Caco-2 (cell line): Measurements from ENCODE around the gene MPI. TPM values are rescaled to one million over a fixed set of nuclear protein-coding genes. Genes with fewer than 3 reads are reported as not detected.

ENCODE experiments used
- BruUV-seq: library from RNA; stranded (reverse); fragments of 400-500 nt; replicated peaks from 2 replicates; lab custom pipeline; 2021; lab: Mats Ljungman, UMichigan
- CTCF ChIA-PET: fragments of 300-600 bp; sonication (Branson Sonifier 250); formaldehyde crosslinking; loops from one replicate; lab custom pipeline; 2022; ENCODE audit warnings: antibody characterized with exemption; lab: Charles Lee
- POLR2A ChIA-PET: fragments of 300-600 bp; sonication (Branson Sonifier 250); formaldehyde crosslinking; loops from one replicate; lab custom pipeline; 2022; ENCODE audit warnings: antibody characterized with exemption; lab: Charles Lee
- DNase-seq, 2 experiments: peaks; one replicate each; pipeline versions ENCODE4 v3.0.0 to v3.0.0-alpha.2; 2020 to 2022
- H3K27me3 ChIP-seq: replicated peaks from 2 replicates; pipeline ENCODE4 v1.6.0; 2011; ENCODE audit warnings: low read length; ENCODE audit not compliant: control insufficient read depth, insufficient read depth
- H3K36me3 ChIP-seq: 2 replicates; pipeline ENCODE4 v1.5.1; 2011; ENCODE audit warnings: low read length; ENCODE audit not compliant: control insufficient read depth, insufficient read depth
- H3K4me1 ChIP-seq: fragments of 250-450 bp; sonication (Bioruptor Pico); 2 replicates; pipeline ENCODE4 v1.5.1; 2020; ENCODE audit warnings: mild to moderate bottlenecking
- H3K4me3 ChIP-seq: 2 replicates; pipeline ENCODE4 v1.5.1; 2011; ENCODE audit warnings: low read depth, mild to moderate bottlenecking, control low read depth, low read length
- H3K9me3 ChIP-seq: fragments of 250-450 bp; sonication (Bioruptor Pico); 2 replicates; pipeline ENCODE4 v1.5.1; 2020; ENCODE audit warnings: mild to moderate bottlenecking, moderate library complexity
- H3K27ac Mint-ChIP-seq: one replicate; pipeline ENCODE4 v1.8.0; 2022; ENCODE audit warnings: mixed read lengths; ENCODE audit not compliant: unreplicated experiment
- H3K27me3 Mint-ChIP-seq: one replicate; pipeline ENCODE4 v1.8.0; 2022; ENCODE audit warnings: mixed read lengths; ENCODE audit not compliant: insufficient read depth, unreplicated experiment
- H3K36me3 Mint-ChIP-seq: one replicate; pipeline ENCODE4 v1.8.0; 2022; ENCODE audit warnings: mild to moderate bottlenecking, mixed read lengths; ENCODE audit not compliant: insufficient read depth, unreplicated experiment
- H3K4me1 Mint-ChIP-seq: one replicate; pipeline ENCODE4 v1.8.0; 2022; ENCODE audit warnings: low read depth, mixed read lengths; ENCODE audit not compliant: unreplicated experiment
- H3K4me3 Mint-ChIP-seq: one replicate; pipeline ENCODE4 v1.8.0; 2022; ENCODE audit warnings: mild to moderate bottlenecking, moderate library complexity, mixed read lengths; ENCODE audit not compliant: unreplicated experiment
- H3K9me3 Mint-ChIP-seq: one replicate; pipeline ENCODE4 v1.8.0; 2022; ENCODE audit warnings: mixed read lengths; ENCODE audit not compliant: unreplicated experiment
- CTCF ChIP-seq, 2 experiments: fragments of 200-600 bp in 1 of 2; IDR thresholded peaks; 1 replicate in 1 of 2; 2 replicates in 1 of 2; pipeline versions ENCODE4 v1.5.1 to v1.8.0; 2011 to 2022; ENCODE audit warnings: antibody characterized with exemption in 1 of 2, control low read depth in 1 of 2, inconsistent platforms in 1 of 2, low read depth in 1 of 2, low read length in 1 of 2, mild to moderate bottlenecking in 1 of 2, moderate library complexity in 1 of 2; ENCODE audit not compliant: insufficient read depth in 1 of 2, severe bottlenecking in 1 of 2, unreplicated experiment in 1 of 2
- intact Hi-C: fragments of 100-400 bp; cut with micrococcal nuclease; formaldehyde crosslinking; loops from one replicate; pipeline ENCODE4 v1.10.0; 2022; ENCODE audit not compliant: unreplicated experiment
- total RNA-seq: library from RNA; stranded (reverse); gene quantifications from 2 replicates; pipeline ENCODE4 v1.2.3, GENCODE V29; 2022

MPI gene
- total RNA-seq, 1 experiment from 2014 or later, result 29.1 TPM

- intact Hi-C loops, result no loop called here
- Mint-ChIP-seq H3K4me1 (peaks cover 16% of the 10 kb centered on the region), H3K9me3 (no peaks in the 10 kb centered on the region), H3K27ac (no peak overlapping the region), H3K36me3 (peaks cover 22% of the 10 kb centered on the region), H3K4me3 (no peak overlapping the region), H3K27me3 (no peaks in the 10 kb centered on the region)
- H3K9me3 ChIP-seq, result no peaks in the 10 kb centered on the region
- H3K4me1 ChIP-seq, result peaks cover 10% of the 10 kb centered on the region
- POLR2A ChIA-PET, result no interaction called here
- DNase-seq, result no peak
- no peaks in the 10 kb centered on the region for H3K36me3 ChIP-seq
- CTCF ChIA-PET, result no interaction called here
- no peak for TF ChIP-seq CTCF (IDR thresholded peaks at IDR 0.05; ENCODE audit: insufficient read depth in 1 of 2, low read depth in 1 of 2, low read length in 1 of 2, severe bottlenecking in 1 of 2, unreplicated experiment in 1 of 2)
- H3K4me3 ChIP-seq, result no peak overlapping the region
- H3K27me3 ChIP-seq, result no peaks in the 10 kb centered on the region
- BruUV-seq, result no TSS peak
Observed at GRCh38 chr15:74858369-74858740, 31.5 kb upstream of the MPI start.

- no peak for DNase-seq
- no peak overlapping the region for H3K4me3 ChIP-seq
- Mint-ChIP-seq H3K27ac (no peak overlapping the region), H3K4me1 (peaks cover 38% of the 10 kb centered on the region), H3K36me3 (peaks cover 48% of the 10 kb centered on the region), H3K4me3 (no peak overlapping the region), H3K27me3 (no peaks in the 10 kb centered on the region), H3K9me3 (no peaks in the 10 kb centered on the region)
- no TSS peak for BruUV-seq
- peaks cover 3% of the 10 kb centered on the region; the same call in 1 of the 2 replicates for H3K36me3 ChIP-seq
- ChIA-PET CTCF (interaction anchor here (0.6 kb wide), 1 partner anchor 51 kb away, joined by 4 read pairs; no protein-coding TSS in a partner anchor), POLR2A (no interaction called here)
- intact Hi-C loops, result no loop called here
- H3K27me3 ChIP-seq, result no peaks in the 10 kb centered on the region
- TF ChIP-seq CTCF (IDR thresholded peaks at IDR 0.05; ENCODE audit: insufficient read depth in 1 of 2, low read depth in 1 of 2, low read length in 1 of 2, severe bottlenecking in 1 of 2, unreplicated experiment in 1 of 2), result no peak
- H3K4me1 ChIP-seq, result peaks cover 21% of the 10 kb centered on the region
- H3K9me3 ChIP-seq, result peaks cover 6% of the 10 kb centered on the region; the same call in 1 of the 2 replicates
Observed at GRCh38 chr15:74863239-74864056, 26.4 kb upstream of the MPI start.

GRCh38 chr15:74864296-74864695 is 25.5 kb upstream of the MPI start:
- intact Hi-C loops, result no loop called here
- Mint-ChIP-seq H3K27me3 (no peaks in the 10 kb centered on the region), H3K27ac (no peak overlapping the region), H3K9me3 (no peaks in the 10 kb centered on the region), H3K4me1 (peaks cover 38% of the 10 kb centered on the region), H3K36me3 (peaks cover 44% of the 10 kb centered on the region), H3K4me3 (no peak overlapping the region)
- no TSS peak for BruUV-seq
- Histone ChIP-seq H3K9me3 (peaks cover 6% of the 10 kb centered on the region; the same call in 1 of the 2 replicates), H3K27me3 (no peaks in the 10 kb centered on the region), H3K36me3 (peaks cover 3% of the 10 kb centered on the region; the same call in 1 of the 2 replicates), H3K4me1 (peaks cover 28% of the 10 kb centered on the region), H3K4me3 (no peak overlapping the region)
- TF ChIP-seq CTCF (IDR thresholded peaks at IDR 0.05; ENCODE audit: insufficient read depth in 1 of 2, low read depth in 1 of 2, low read length in 1 of 2, severe bottlenecking in 1 of 2, unreplicated experiment in 1 of 2), result no peak
- no peak for DNase-seq
- CTCF ChIA-PET, result no interaction called here
- POLR2A ChIA-PET, result no interaction called here
